ENCODE measurements around the gene CAMTA1. TPM values are rescaled to one million over a fixed set of nuclear protein-coding genes. Genes with fewer than 3 reads are reported as not detected.
A peak's percentile ranks its signal among the peaks of the same experiment; 100 is the strongest.

CAMTA1 gene
- total and polyA plus RNA-seq, 2 donors: 53.3 to 115 TPM

GRCh38 chr1:7331926-7332535, 546.8 kb downstream of the CAMTA1 start:
- Histone ChIP-seq H3K27ac (ENCODE audit: low read depth) (no peak overlapping the region), H3K4me1 (ENCODE audit: insufficient read depth) (no peaks in the 10 kb centered on the region), H3K4me3 (ENCODE audit: low read depth, low read length) (no peak overlapping the region), H3K36me3 (ENCODE audit: insufficient read depth) (no peaks in the 10 kb centered on the region)
- DNase-seq (ENCODE audit: extremely low spot score): no peak
- 60% methylated on average over 9 of the region's 9 CpGs for WGBS

DNA sequence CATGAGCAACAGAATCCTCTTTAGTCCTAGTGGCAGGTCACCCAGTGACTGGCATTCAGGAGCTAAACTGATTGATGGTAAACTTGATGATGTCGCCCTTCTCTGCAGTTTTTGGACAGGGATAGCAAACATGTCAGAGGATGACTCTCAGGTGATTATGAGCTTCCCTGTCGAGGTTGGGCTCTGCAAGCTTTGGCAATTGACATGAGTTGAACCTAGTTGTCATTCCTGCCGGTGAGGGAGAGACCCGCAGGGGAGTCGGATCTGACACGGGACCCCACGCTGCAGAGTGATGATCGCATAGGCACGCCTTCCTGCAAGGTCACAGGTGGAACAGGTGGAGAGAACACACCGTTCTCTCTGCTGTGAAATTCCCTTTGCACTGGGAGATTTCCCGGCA, 547.8 kb downstream of the CAMTA1 start:
- Histone ChIP-seq H3K27ac (ENCODE audit: low read depth) (no peak overlapping the region), H3K4me1 (ENCODE audit: insufficient read depth) (no peaks in the 10 kb centered on the region), H3K36me3 (ENCODE audit: insufficient read depth) (no peaks in the 10 kb centered on the region), H3K4me3 (ENCODE audit: low read depth, low read length) (no peak overlapping the region)
- no peak for DNase-seq (ENCODE audit: extremely low spot score)
- 82% methylated on average over 11 of the region's 11 CpGs for WGBS

GRCh38 chr1:7333620-7334019, 548.4 kb downstream of the CAMTA1 start:
- Histone ChIP-seq H3K36me3 (ENCODE audit: insufficient read depth) (no peaks in the 10 kb centered on the region), H3K27ac (ENCODE audit: low read depth) (no peak overlapping the region), H3K4me3 (ENCODE audit: low read depth, low read length) (no peak overlapping the region), H3K4me1 (ENCODE audit: insufficient read depth) (no peaks in the 10 kb centered on the region)
- 44% methylated on average over 8 of the region's 8 CpGs for WGBS
- DNase-seq (ENCODE audit: extremely low spot score): no peak

DNA sequence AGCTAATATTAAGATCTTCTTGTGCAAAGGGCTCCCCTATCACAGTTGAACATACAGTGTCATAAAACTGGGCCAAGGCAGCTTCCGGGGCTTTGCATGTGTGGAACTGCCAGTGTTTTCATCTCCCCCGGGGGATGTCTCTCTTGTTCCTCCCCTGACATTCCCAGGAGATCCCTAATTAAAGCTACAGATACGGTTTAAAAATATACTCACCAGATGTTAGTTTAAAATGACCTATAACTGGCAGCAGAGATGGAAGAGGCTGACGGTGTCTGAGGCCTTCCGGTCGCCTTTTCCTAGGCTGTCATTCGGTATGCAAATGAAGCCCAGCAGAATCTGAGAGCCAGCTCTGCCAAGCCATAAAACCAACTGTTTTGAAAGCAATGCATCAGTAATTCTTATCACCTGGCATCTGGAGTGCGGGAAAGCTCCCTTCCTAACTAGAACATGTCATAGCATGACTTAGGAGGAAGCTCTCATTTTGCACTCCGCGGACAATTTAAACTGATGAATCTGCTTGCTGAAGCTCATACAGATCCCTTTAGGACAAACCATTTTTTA, 549.3 kb downstream of the CAMTA1 start:
- WGBS: 19% methylated on average over 10 of the region's 10 CpGs
- Histone ChIP-seq H3K4me1 (ENCODE audit: insufficient read depth) (no peaks in the 10 kb centered on the region), H3K36me3 (ENCODE audit: insufficient read depth) (no peaks in the 10 kb centered on the region), H3K27ac (ENCODE audit: low read depth) (no peak overlapping the region), H3K4me3 (ENCODE audit: low read depth, low read length) (no peak overlapping the region)
- DNase-seq (ENCODE audit: extremely low spot score): peak; percentile 48

DNA sequence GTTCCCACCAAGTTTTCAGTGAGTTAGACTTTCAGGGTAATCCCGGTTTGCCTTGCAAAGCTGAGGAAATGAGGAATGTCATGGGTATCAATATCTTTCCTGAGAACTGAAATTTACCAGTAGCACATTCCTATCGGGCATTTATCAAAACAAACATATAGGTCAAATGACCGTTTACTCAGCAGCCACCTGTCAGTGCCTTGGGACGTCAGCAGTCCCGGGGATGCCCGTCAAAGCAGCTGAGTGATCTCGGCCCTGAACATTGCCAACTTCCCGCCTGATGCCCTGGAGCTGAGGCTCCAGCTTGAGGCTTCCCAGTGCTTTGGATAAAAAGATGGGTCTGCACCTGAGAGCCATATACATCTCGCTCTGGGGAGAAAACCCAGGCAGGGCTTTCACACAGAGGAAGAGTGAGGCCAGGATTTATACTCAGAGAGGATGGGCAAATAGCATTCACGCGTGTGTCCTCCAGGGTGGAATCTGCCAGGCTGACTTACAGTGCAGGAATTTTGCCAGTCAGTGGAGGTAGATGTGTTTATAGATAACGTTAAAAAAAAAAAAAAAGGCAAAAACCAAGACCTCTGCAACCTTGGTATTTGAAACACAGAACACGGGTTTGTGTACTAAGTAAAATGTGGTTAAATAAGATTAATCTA, 550.1 kb downstream of the CAMTA1 start:
- Histone ChIP-seq H3K4me3 (ENCODE audit: low read depth, low read length) (no peak overlapping the region), H3K36me3 (ENCODE audit: insufficient read depth) (no peaks in the 10 kb centered on the region), H3K27ac (ENCODE audit: low read depth) (no peak overlapping the region), H3K4me1 (ENCODE audit: insufficient read depth) (no peaks in the 10 kb centered on the region)
- no peak for DNase-seq (ENCODE audit: extremely low spot score)
- 74% methylated on average over 13 of the region's 13 CpGs for WGBS

DNA sequence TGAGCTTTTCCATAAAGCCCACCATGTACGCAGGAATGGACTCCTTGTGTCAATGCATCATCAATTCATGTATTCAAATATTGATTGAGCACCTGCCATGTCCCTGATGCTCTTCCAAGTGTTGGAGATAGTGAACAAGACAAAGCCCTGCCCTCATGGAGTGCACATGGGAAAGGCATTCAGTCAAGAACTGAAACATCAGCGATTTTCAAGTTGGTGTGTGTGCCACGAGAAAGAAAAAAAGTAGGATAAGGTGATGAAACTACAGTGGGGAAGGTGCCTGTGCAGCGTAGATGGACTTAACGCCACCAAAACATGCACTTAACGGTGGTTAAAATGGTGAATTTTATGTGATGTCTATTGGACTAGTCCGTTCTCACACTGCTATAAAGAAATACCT, 553.2 kb downstream of the CAMTA1 start:
- Histone ChIP-seq H3K4me3 (ENCODE audit: low read depth, low read length) (no peak overlapping the region), H3K4me1 (ENCODE audit: insufficient read depth) (no peaks in the 10 kb centered on the region), H3K36me3 (ENCODE audit: insufficient read depth) (no peaks in the 10 kb centered on the region), H3K27ac (ENCODE audit: low read depth) (no peak overlapping the region)
- WGBS: 96% methylated on average over 7 of the region's 7 CpGs
- no peak for DNase-seq (ENCODE audit: extremely low spot score)

DNA sequence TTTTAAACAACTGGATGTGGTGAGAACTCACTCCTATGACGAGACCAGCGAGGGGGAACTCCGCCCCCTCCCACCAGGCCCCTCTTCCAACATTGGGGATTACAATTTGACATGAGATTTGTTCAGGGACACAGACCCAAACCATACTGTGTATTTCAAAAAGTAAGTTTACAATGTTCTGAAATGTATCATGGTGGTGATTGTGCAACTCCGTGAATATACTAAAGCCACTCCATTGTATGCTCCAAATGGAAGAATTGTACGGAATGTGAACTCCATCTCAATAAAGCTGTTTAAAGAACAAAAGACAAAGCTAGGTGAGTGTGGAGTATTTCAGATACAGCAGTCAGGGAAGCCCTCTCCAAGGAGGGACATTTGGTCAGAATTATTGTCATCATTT, 553.8 kb downstream of the CAMTA1 start:
- no peaks in the 10 kb centered on the region for H3K36me3 ChIP-seq (ENCODE audit: insufficient read depth)
- DNase-seq (ENCODE audit: extremely low spot score): no peak
- H3K4me3 ChIP-seq (ENCODE audit: low read depth, low read length): no peak overlapping the region
- H3K4me1 ChIP-seq (ENCODE audit: insufficient read depth): no peaks in the 10 kb centered on the region
- WGBS: 87% methylated on average over 5 of the region's 5 CpGs
- no peak overlapping the region for H3K27ac ChIP-seq (ENCODE audit: low read depth)

DNA sequence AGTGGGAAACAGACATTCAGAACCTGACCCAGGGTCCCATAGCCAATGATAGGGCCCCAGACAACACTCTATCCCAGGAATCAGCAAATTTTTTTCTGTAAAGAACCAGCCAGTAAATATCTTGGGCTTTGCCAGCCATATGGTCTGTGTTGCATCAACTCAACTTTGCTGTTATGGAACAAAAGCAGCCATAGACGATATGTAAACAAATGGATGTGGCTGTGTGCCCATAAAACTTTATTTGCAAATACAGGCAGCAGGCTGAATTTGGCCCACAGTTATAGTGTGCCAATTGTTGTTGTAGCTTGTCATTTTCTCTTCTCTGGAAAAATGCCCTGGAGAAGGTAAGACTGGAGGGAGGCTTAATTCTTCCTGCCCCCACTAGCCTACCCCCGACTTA, 554.7 kb downstream of the CAMTA1 start:
- H3K36me3 ChIP-seq (ENCODE audit: insufficient read depth): no peaks in the 10 kb centered on the region
- DNase-seq (ENCODE audit: extremely low spot score): no peak
- 36% methylated on average over 2 of the region's 2 CpGs for WGBS
- H3K27ac ChIP-seq (ENCODE audit: low read depth): no peak overlapping the region
- H3K4me1 ChIP-seq (ENCODE audit: insufficient read depth): no peaks in the 10 kb centered on the region
- H3K4me3 ChIP-seq (ENCODE audit: low read depth, low read length): no peak overlapping the region

GRCh38 chr1:7341145-7341905, 556.1 kb downstream of the CAMTA1 start:
- 27% methylated on average over 11 of the region's 11 CpGs for WGBS
- peak; percentile 40 for DNase-seq (ENCODE audit: extremely low spot score)
- Histone ChIP-seq H3K4me1 (ENCODE audit: insufficient read depth) (no peaks in the 10 kb centered on the region), H3K36me3 (ENCODE audit: insufficient read depth) (no peaks in the 10 kb centered on the region), H3K27ac (ENCODE audit: low read depth) (no peak overlapping the region), H3K4me3 (ENCODE audit: low read depth, low read length) (no peak overlapping the region)

DNA sequence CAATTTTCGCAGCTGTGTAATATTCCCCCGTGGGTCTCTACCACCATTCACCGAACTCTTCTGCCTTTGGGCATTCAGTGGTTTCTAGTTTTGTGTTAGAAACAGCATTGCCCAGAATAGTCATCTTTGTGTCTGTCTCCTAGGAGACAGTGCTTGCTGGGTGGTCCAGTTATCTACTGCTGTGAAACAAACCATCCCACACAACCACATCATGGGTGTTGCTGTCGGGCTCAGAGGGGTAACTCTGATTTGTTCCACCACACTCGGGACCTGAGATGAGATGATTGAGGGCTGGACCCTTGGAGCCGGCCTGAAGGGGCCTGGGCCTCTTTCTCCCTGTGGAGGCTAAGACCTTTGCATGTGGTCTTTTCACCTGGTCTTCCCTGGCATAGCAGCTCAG, 558.6 kb downstream of the CAMTA1 start:
- Histone ChIP-seq H3K4me3 (ENCODE audit: low read depth, low read length) (no peak overlapping the region), H3K27ac (ENCODE audit: low read depth) (no peak overlapping the region), H3K36me3 (ENCODE audit: insufficient read depth) (no peaks in the 10 kb centered on the region), H3K4me1 (ENCODE audit: insufficient read depth) (no peaks in the 10 kb centered on the region)
- WGBS: 90% methylated on average over 6 of the region's 6 CpGs
- DNase-seq (ENCODE audit: extremely low spot score): no peak

- H3K4me1 ChIP-seq (ENCODE audit: insufficient read depth): no peaks in the 10 kb centered on the region
- WGBS: 77% methylated on average over 2 of the region's 2 CpGs
- H3K27ac ChIP-seq (ENCODE audit: low read depth): no peak overlapping the region
- no peak overlapping the region for H3K4me3 ChIP-seq (ENCODE audit: low read depth, low read length)
- no peaks in the 10 kb centered on the region for H3K36me3 ChIP-seq (ENCODE audit: insufficient read depth)
- DNase-seq (ENCODE audit: extremely low spot score): no peak
Observed at GRCh38 chr1:7344299-7344698, 559.0 kb downstream of the CAMTA1 start.

DNA sequence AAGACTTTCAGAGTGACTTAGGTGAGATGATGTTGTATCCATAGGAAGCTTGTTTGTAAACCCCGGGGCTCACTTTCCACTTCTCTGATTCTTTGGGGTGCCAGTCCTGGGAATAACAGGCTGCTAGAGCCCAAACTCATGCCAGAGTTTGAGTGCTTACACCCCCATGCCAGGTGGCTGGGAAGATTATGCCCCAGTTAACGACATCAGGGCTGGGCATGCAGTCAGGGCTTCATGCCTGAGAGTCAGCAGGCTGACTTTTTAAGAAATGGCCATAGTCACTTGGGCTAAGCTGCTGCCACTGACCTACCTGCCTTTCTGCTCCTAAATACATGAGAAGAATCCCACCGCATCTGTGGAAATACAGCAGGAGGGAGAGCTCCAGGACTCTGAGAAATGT, 560.3 kb downstream of the CAMTA1 start:
- Histone ChIP-seq H3K4me3 (ENCODE audit: low read depth, low read length) (no peak overlapping the region), H3K4me1 (ENCODE audit: insufficient read depth) (no peaks in the 10 kb centered on the region), H3K27ac (ENCODE audit: low read depth) (no peak overlapping the region), H3K36me3 (ENCODE audit: insufficient read depth) (no peaks in the 10 kb centered on the region)
- no peak for DNase-seq (ENCODE audit: extremely low spot score)
- WGBS: 87% methylated on average over 3 of the region's 3 CpGs

- H3K36me3 ChIP-seq (ENCODE audit: insufficient read depth): no peaks in the 10 kb centered on the region
- DNase-seq (ENCODE audit: extremely low spot score): no peak
- 94% methylated on average over 3 of the region's 3 CpGs for WGBS
- H3K4me3 ChIP-seq (ENCODE audit: low read depth, low read length): no peak overlapping the region
- H3K27ac ChIP-seq (ENCODE audit: low read depth): no peak overlapping the region
- no peaks in the 10 kb centered on the region for H3K4me1 ChIP-seq (ENCODE audit: insufficient read depth)
Observed at GRCh38 chr1:7346070-7346596, 560.9 kb downstream of the CAMTA1 start.
